Measurements from ENCODE around the gene FBXW11.

Gene FBXW11

GRCh38 chr5:172015346-172015745 is 8.9 kb upstream of the FBXW11 start:
- H3K27me3 ChIP-seq (replicated peaks; ENCODE audit: control insufficient read depth, insufficient read depth, low read length): no peaks in the 10 kb centered on the region
- no peaks in the 10 kb centered on the region for H3K36me3 ChIP-seq (ENCODE audit: control insufficient read depth, insufficient read depth, low read length, severe bottlenecking)
- H3K4me3 ChIP-seq (ENCODE audit: low read length): no peak overlapping the region
- H3K9ac ChIP-seq (ENCODE audit: low read length): no peak overlapping the region
- no peaks in the 10 kb centered on the region for H3K4me1 ChIP-seq (ENCODE audit: control insufficient read depth, insufficient read depth, low read length)
- no peaks in the 10 kb centered on the region for H3K9me3 ChIP-seq (ENCODE audit: control insufficient read depth, low read length)
- no peak for DNase-seq (ENCODE audit: low read depth)

- DNase-seq (ENCODE audit: low read depth): peak; percentile 10
- Histone ChIP-seq H3K4me1 (ENCODE audit: control insufficient read depth, insufficient read depth, low read length) (peaks cover 26% of the 10 kb centered on the region), H3K9ac (ENCODE audit: low read length) (no peak overlapping the region), H3K36me3 (ENCODE audit: control insufficient read depth, insufficient read depth, low read length, severe bottlenecking) (no peaks in the 10 kb centered on the region), H3K9me3 (ENCODE audit: control insufficient read depth, low read length) (no peaks in the 10 kb centered on the region), H3K27me3 (replicated peaks; ENCODE audit: control insufficient read depth, insufficient read depth, low read length) (no peaks in the 10 kb centered on the region), H3K4me3 (ENCODE audit: low read length) (no peak overlapping the region)
Measured at GRCh38 chr5:172010278-172010677, 3.8 kb upstream of the FBXW11 start.

DNA sequence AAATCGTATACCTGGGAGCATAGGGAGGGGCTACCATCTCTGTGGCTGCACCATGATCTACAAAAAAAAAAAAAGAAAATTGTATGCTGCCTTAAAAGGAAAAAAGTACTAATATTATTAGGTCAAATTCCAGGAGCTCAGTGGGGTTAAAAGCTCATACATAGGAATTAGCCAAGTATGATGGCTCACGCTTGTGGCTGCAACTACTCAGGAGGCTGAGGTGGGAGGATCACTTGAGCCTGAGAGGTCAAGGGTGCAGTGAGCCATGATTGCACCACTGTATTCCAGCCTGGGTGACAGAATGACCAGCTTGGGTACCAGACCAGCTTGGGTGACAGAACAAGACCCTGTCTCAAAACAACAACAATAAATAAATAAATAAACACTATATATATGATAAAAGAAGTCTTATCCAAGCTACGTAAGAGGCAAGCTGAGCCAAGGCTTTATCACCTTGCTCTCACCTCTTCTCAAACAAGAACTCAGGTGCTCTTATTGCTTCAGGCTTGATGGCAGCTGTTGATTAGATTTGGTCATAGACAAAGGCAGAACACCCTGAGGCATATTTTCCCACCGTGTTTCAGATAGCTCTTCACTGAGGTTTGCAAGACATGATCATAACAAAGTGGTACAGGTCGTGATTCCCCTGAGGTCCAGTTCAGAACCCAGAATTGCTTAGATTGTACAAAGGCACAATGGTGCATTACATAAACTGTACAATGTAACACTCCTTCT is 3.3 kb upstream of the FBXW11 start:
- Histone ChIP-seq H3K9ac (ENCODE audit: low read length) (no peak overlapping the region), H3K27me3 (replicated peaks; ENCODE audit: control insufficient read depth, insufficient read depth, low read length) (no peaks in the 10 kb centered on the region), H3K4me1 (ENCODE audit: control insufficient read depth, insufficient read depth, low read length) (peaks cover 31% of the 10 kb centered on the region), H3K9me3 (ENCODE audit: control insufficient read depth, low read length) (no peaks in the 10 kb centered on the region), H3K4me3 (ENCODE audit: low read length) (no peak overlapping the region), H3K36me3 (ENCODE audit: control insufficient read depth, insufficient read depth, low read length, severe bottlenecking) (no peaks in the 10 kb centered on the region)
- no peak for DNase-seq (ENCODE audit: low read depth)

DNA sequence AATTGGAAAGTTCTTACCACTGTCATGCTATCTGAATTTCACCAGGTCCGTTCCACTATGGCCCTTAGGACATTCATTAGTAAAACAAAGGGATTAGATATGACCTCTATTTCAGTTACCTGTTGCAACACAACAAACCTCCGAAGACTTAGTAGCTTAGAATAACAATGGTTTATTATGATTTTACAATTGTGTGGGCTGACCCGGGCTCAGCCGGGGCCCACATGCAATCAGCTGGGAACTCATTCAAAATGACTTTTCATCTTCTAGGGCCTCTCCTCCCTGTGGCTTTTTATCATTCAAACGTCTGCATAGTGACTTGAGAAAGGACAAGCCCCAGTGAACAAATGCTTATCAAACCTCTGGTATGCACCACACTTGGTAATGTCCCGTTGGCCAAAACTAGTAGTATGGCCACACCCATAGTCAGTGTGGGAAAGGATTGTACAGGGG is 2.3 kb upstream of the FBXW11 start:
- no peak overlapping the region for H3K9ac ChIP-seq (ENCODE audit: low read length)
- no peaks in the 10 kb centered on the region for H3K9me3 ChIP-seq (ENCODE audit: control insufficient read depth, low read length)
- H3K4me3 ChIP-seq (ENCODE audit: low read length): peak overlapping the region; percentile 20
- no peaks in the 10 kb centered on the region for H3K36me3 ChIP-seq (ENCODE audit: control insufficient read depth, insufficient read depth, low read length, severe bottlenecking)
- DNase-seq (ENCODE audit: low read depth): peak; percentile 19
- no peaks in the 10 kb centered on the region for H3K27me3 ChIP-seq (replicated peaks; ENCODE audit: control insufficient read depth, insufficient read depth, low read length)
- peaks cover 41% of the 10 kb centered on the region for H3K4me1 ChIP-seq (ENCODE audit: control insufficient read depth, insufficient read depth, low read length)

DNA sequence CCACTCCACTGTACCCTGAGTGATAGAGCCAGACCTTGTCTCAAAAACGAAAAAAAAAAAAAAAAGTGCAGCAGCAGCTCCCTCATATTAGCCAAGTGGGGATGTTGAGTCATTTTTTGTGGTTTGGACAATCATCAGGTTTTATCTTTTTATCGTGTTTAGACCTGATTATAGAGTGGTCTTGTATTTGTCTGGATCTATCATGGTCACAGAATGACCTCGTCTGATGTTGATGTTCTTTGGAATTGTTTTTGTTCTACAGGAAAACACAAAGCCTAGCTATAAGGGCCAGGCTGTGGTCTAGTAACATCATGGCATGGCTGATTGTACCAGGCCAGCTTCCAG is 1.6 kb upstream of the FBXW11 start:
- peak; percentile 32 for DNase-seq (ENCODE audit: low read depth)
- H3K27me3 ChIP-seq (replicated peaks; ENCODE audit: control insufficient read depth, insufficient read depth, low read length): no peaks in the 10 kb centered on the region

DNA sequence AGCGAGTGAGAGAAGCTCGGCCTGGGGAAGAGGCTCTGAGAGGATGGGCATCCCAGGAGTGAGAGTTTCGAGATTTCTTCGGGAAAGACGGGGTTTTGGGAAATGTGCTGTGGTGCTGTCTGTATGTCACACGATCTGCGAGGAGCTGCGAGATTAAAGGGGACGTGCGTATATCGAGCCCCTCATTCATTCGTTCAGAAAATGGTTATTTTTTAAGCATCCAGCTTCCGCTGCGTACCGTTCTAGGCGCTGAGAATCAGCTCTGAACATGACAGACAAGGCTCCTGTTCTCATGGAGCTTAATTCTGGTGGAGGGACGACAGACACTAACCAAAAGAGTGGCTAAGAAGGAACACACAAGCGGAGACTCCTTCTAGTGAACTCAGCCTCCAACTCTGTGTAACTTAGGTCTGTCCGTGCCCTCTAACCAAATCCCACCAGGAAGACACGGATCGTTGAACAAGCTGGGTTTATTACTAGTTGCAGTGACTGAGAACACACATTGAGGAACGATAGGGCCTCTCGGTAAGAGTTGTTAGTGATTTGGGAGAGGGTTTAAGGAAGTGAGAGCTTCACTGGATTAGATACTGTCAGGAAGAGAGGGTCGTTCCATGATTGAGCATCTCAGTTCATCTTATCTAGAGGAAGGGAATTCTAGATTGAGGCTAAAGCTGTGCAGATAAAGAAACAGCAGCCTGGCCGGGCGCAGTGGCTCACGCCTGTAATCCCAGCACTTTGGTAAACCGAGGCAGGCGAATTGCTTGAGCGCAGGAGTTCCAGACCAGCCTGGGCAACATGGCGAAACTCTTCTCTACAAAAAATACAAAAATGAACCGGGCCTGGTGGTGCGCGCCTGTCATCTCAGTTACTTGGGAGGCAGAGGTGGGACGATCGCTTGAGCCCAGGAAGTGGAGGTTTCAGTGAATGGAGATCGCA is 1.0 kb upstream of the FBXW11 start:
- Histone ChIP-seq H3K27me3 (replicated peaks; ENCODE audit: control insufficient read depth, insufficient read depth, low read length) (no peaks in the 10 kb centered on the region), H3K9ac (ENCODE audit: low read length) (peak overlapping the region; percentile 96), H3K4me1 (ENCODE audit: control insufficient read depth, insufficient read depth, low read length) (peaks cover 54% of the 10 kb centered on the region), H3K9me3 (ENCODE audit: control insufficient read depth, low read length) (no peaks in the 10 kb centered on the region), H3K4me3 (ENCODE audit: low read length) (peak overlapping the region; percentile 90), H3K36me3 (ENCODE audit: control insufficient read depth, insufficient read depth, low read length, severe bottlenecking) (no peaks in the 10 kb centered on the region)
- peak; percentile 64 for DNase-seq (ENCODE audit: low read depth)

More for the DNA sequence above, 1.6 kb upstream of the FBXW11 start:
- Histone ChIP-seq H3K9ac (ENCODE audit: low read length) (peak overlapping the region; percentile 96), H3K36me3 (ENCODE audit: control insufficient read depth, insufficient read depth, low read length, severe bottlenecking) (no peaks in the 10 kb centered on the region), H3K9me3 (ENCODE audit: control insufficient read depth, low read length) (no peaks in the 10 kb centered on the region), H3K4me3 (ENCODE audit: low read length) (peak overlapping the region; percentile 90), H3K4me1 (ENCODE audit: control insufficient read depth, insufficient read depth, low read length) (peaks cover 47% of the 10 kb centered on the region)

GRCh38 chr5:172005708-172006320 is 624 bp downstream of the FBXW11 start:
- peak; percentile 63 for DNase-seq (ENCODE audit: low read depth)
- H3K4me3 ChIP-seq (ENCODE audit: low read length): peak overlapping the region; percentile 90
- no peaks in the 10 kb centered on the region for H3K27me3 ChIP-seq (replicated peaks; ENCODE audit: control insufficient read depth, insufficient read depth, low read length)
- H3K4me1 ChIP-seq (ENCODE audit: control insufficient read depth, insufficient read depth, low read length): peaks cover 59% of the 10 kb centered on the region
- no peaks in the 10 kb centered on the region for H3K36me3 ChIP-seq (ENCODE audit: control insufficient read depth, insufficient read depth, low read length, severe bottlenecking)
- H3K9ac ChIP-seq (ENCODE audit: low read length): peak overlapping the region; percentile 96
- H3K9me3 ChIP-seq (ENCODE audit: control insufficient read depth, low read length): no peaks in the 10 kb centered on the region

GRCh38 chr5:172004824-172005237 is 1.6 kb downstream of the FBXW11 start:
- Histone ChIP-seq H3K9ac (ENCODE audit: low read length) (peak overlapping the region; percentile 96), H3K27me3 (replicated peaks; ENCODE audit: control insufficient read depth, insufficient read depth, low read length) (no peaks in the 10 kb centered on the region), H3K4me1 (ENCODE audit: control insufficient read depth, insufficient read depth, low read length) (peaks cover 59% of the 10 kb centered on the region), H3K4me3 (ENCODE audit: low read length) (peak overlapping the region; percentile 90), H3K36me3 (ENCODE audit: control insufficient read depth, insufficient read depth, low read length, severe bottlenecking) (no peaks in the 10 kb centered on the region), H3K9me3 (ENCODE audit: control insufficient read depth, low read length) (no peaks in the 10 kb centered on the region)
- peak; percentile 39 for DNase-seq (ENCODE audit: low read depth)

GRCh38 chr5:172003746-172004145 is 2.7 kb downstream of the FBXW11 start:
- H3K27me3 ChIP-seq (replicated peaks; ENCODE audit: control insufficient read depth, insufficient read depth, low read length): no peaks in the 10 kb centered on the region
- H3K9me3 ChIP-seq (ENCODE audit: control insufficient read depth, low read length): no peaks in the 10 kb centered on the region
- H3K4me1 ChIP-seq (ENCODE audit: control insufficient read depth, insufficient read depth, low read length): peaks cover 48% of the 10 kb centered on the region
- H3K9ac ChIP-seq (ENCODE audit: low read length): peak overlapping the region; percentile 96
- H3K36me3 ChIP-seq (ENCODE audit: control insufficient read depth, insufficient read depth, low read length, severe bottlenecking): no peaks in the 10 kb centered on the region
- H3K4me3 ChIP-seq (ENCODE audit: low read length): peak overlapping the region; percentile 90
- DNase-seq (ENCODE audit: low read depth): peak; percentile 51

DNA sequence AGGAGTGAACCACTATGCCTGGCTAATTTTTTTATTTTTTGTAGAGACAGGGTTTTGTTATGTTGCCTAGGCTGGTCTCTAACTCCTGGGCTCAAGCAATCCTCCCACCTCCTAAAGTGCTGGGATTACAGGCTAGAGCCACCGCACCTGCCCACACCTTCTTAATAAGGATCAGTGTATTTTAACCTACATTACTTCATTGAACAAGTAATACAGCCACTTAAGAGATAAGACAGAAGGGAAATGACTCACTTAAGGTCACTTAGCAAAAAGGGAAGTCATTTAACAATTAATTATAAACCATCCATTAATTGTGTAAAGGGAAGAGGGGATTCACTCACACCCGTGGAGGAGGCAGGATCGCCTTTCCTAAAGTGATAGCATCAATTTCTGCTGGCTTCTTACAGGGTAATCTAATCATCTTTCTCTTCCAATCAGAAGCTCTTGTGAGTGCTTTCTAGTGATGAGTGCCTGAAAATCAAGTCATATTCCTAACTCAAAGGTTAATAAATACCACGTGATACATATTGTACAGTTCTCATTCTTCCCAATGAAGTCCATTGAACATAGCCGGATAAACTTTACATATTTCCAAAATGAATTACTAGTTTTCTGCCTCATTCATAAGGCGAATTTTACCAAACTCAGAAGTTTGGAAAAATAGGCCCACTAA is 3.5 kb downstream of the FBXW11 start:
- H3K9me3 ChIP-seq (ENCODE audit: control insufficient read depth, low read length): no peaks in the 10 kb centered on the region
- peaks cover 40% of the 10 kb centered on the region for H3K4me1 ChIP-seq (ENCODE audit: control insufficient read depth, insufficient read depth, low read length)
- peak overlapping the region; percentile 90 for H3K4me3 ChIP-seq (ENCODE audit: low read length)
- peak overlapping the region; percentile 59 for H3K9ac ChIP-seq (ENCODE audit: low read length)
- no peaks in the 10 kb centered on the region for H3K27me3 ChIP-seq (replicated peaks; ENCODE audit: control insufficient read depth, insufficient read depth, low read length)
- H3K36me3 ChIP-seq (ENCODE audit: control insufficient read depth, insufficient read depth, low read length, severe bottlenecking): no peaks in the 10 kb centered on the region
- no peak for DNase-seq (ENCODE audit: low read depth)
